Choroid plexus epithelial cell (primary cell): ENCODE data around the gene ITFG2.
A peak's percentile ranks its signal among the peaks of the same experiment; 100 is the strongest.

ENCODE experiments used
- DNase-seq: peaks from one replicate; pipeline ENCODE4 v3.0.0-alpha.2; 2010; ENCODE audit warnings: low read depth
- H3K4me3 ChIP-seq: 2 replicates; pipeline ENCODE4 v1.5.1; 2011; ENCODE audit warnings: low read depth, mild to moderate bottlenecking, control low read depth, low read length, moderate library complexity
- TF ChIP-seq, protein P1 (sequence below): conservative IDR thresholded peaks from 2 replicates; pipeline ENCODE4 v1.5.1; 2011; ENCODE audit warnings: low read depth, mild to moderate bottlenecking, control low read depth, inconsistent platforms, low read length, moderate library complexity

The ITFG2 gene

DNA sequence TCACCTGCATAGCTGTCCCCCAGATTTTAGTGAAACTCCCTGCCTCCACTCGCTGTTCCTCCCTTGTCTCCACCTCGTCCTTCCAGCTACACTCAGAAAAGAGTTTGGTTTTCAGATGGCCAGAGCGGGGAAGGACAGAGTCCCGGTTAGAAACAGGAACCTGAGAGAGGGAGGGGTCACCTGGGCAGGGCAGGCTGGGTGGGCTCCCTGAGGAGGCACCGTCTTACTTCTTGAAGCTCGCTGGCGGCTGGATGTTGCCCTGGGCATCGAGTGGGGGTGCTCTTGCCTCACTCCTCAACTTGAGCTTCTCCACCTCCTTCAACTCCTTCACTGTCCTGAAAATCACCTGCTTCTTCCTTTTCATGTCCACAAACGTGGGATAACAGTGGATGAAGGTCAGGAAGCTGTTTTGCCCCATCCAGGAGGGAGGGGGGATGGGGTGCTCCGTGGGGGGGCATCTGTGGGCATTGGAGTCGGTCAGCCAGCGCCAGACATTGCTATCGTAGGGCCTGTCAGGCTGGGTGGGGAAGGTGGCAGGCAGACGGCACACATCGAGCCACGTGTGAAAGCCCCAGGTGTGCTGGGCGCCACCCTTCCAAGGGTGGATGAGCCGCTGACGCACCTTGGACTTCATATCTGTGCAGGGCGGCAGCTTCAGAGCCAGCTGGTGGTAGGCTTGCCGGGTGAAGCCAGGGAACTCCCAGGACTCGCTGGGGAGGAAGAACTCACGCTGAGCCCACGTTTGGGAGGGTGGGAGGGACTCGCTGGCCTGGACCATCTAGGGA, 42.4 kb downstream of the ITFG2 start:
- no peak for DNase-seq
- TF ChIP-seq, protein P1, sequence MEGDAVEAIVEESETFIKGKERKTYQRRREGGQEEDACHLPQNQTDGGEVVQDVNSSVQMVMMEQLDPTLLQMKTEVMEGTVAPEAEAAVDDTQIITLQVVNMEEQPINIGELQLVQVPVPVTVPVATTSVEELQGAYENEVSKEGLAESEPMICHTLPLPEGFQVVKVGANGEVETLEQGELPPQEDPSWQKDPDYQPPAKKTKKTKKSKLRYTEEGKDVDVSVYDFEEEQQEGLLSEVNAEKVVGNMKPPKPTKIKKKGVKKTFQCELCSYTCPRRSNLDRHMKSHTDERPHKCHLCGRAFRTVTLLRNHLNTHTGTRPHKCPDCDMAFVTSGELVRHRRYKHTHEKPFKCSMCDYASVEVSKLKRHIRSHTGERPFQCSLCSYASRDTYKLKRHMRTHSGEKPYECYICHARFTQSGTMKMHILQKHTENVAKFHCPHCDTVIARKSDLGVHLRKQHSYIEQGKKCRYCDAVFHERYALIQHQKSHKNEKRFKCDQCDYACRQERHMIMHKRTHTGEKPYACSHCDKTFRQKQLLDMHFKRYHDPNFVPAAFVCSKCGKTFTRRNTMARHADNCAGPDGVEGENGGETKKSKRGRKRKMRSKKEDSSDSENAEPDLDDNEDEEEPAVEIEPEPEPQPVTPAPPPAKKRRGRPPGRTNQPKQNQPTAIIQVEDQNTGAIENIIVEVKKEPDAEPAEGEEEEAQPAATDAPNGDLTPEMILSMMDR, result no peak
- no peak overlapping the region for H3K4me3 ChIP-seq

DNA sequence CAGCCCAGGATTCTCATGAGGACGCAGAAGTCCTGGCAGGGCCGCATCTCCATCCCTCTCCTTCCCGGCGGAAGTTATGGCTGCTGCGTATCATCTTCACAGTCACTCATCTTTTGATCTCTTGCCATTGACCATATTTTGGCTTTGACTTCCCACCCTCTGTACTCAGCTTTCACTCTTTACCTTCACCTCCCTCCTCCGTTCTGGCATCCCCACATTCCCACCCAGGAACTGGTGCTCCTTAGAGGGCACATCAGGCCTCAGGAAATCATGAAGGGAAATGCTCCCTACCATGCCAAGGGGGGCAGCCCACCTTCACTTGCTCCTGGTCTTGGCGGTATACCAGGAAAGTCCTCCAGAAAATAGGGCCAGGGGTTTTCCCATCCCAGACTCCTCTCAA, 43.1 kb downstream of the ITFG2 start:
- TF ChIP-seq, protein P1, result no peak
- DNase-seq, result no peak
- H3K4me3 ChIP-seq, result no peak overlapping the region

DNA sequence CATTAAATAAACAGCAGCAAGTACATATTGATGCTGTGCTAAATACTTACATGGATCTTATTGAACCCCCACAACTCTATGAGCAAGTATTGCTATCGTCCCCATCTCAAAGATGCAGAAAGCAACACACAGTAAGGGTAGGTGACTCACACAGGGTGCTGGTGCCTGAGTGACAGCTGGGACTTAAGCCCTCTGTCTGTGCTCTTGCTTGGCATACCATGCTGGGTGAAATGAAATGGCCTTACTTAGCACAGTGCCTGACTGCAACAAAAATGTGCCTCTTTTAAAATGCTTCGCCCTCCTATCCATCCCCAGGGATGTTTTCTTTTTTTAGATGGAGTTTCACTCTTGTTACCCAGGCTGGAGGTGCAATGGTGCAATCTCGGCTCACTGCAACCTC, 43.6 kb downstream of the ITFG2 start:
- DNase-seq, result no peak
- TF ChIP-seq, protein P1, result no peak

DNA sequence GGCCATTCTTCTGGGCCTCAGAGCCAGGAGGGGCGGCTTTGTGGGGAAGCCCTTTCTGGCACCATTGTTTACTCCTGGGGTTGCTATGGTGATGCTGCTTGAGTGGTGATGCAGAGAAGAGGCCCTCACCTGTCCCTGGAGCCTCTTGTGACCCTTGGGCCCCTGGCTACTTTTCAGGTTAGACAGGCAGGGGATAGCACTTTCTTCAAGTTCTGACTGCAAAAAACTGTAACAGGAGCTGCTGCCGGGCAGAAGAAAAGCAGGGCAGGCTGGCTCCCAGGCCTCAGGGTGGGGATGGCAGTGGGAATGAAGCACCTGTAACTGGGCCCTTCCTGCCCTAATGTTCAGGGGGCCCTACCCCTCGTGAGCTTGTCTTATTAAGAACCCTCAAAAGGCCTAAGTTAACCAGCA, 44.6 kb downstream of the ITFG2 start, which contains the start of gene TEX52:
Gene TEX52, minus strand, starts transcription at position 19 of the 411 bp plus-strand sequence. Its CDS starts 13 bp downstream, at position 6.
- TF ChIP-seq, protein P1, result no peak
- no peak for DNase-seq
- no peak within 1 kb of the TSS for H3K4me3 ChIP-seq

More for the DNA sequence above, 43.6 kb downstream of the ITFG2 start:
- no peak overlapping the region for H3K4me3 ChIP-seq

DNA sequence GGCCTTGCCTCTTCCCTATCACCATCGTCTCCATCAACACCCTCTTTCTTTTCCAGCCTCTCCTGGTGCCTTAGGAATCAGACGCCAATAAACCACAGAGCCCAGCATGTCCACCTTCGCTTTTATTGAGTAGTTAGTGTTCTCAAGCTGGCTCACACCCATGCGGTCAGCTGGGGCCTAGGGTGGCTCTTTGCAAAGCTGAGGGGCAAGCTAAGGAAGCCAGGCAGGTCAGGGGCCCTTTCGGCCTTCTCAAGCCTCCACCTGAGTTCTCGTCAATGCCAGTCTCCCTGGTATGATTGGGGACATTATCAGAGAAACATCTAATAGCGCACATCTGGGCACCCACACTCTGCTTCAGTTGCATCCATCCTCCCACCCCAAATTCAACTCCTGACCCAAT, 45.1 kb downstream of the ITFG2 start:
- no peak for DNase-seq
- TF ChIP-seq, protein P1, result no peak
- H3K4me3 ChIP-seq, result no peak overlapping the region

DNA sequence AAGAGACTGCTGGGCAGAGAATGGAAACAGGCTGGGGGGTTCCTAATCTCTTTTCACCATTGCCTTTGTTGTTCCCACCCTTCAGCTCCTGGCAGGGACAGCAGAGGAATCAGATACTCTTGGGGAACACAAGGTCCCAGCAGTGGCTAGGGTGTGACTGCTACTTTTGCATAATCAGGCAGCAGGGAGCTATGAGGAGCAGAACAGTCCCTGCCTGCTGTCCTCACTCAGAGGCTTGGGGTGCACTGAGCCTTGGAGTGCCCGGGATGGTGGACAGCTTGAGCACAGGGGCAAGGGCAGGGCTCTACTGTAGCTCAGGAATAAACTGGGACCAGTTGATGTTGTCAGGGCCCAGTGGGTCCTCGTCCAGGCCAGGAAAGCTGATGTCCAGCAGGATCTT, 45.9 kb downstream of the ITFG2 start:
- DNase-seq, result no peak
- TF ChIP-seq, protein P1, result no peak
- H3K4me3 ChIP-seq, result no peak overlapping the region

DNA sequence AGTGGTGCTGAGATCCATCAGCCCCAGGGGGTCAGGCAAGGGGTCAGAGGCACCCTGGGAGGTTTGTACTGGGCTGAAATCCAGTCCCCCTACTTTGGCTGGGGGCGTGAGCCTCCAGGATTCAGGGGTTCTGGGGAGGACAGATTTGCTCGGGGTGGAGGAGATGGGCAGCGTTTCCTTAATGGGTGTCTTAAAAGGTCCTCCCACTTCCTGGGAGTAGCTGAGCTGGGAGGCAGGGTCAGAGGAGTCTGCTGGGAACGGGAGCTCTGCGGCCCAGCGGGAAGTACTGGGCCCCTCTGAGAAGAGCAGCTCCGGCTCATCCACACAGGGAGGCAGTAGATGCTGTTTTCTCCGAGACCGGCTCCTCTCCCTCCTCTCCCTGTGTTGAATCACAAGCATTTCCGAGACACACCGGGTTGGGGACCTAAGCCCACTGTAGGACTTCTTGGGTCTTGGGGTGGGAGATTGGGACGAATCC, 46.5 kb downstream of the ITFG2 start:
- TF ChIP-seq, protein P1, result peak; percentile 23
- H3K4me3 ChIP-seq, result no peak overlapping the region
- peak; percentile 59 for DNase-seq
